ENCODE measurements around the gene XKR3.
"Not testable (repeated sequence)": the region's sequence is repeated elsewhere in the genome, so short reads cannot be mapped to it uniquely, and the experiment has no call there.

Gene XKR3

GRCh38 chr22:16824716-16825687 lies at the start of gene XKR3:
Gene XKR3 (minus strand): TSS chr22:16825411. CDS start chr22:16808073, 17,338 bp downstream.
- intact Hi-C loops (cut with DNase I), result no loop called here
- DNase-seq, result peak in 18 of 42 donors; percentile 4 to 61 (median 28)

DNA sequence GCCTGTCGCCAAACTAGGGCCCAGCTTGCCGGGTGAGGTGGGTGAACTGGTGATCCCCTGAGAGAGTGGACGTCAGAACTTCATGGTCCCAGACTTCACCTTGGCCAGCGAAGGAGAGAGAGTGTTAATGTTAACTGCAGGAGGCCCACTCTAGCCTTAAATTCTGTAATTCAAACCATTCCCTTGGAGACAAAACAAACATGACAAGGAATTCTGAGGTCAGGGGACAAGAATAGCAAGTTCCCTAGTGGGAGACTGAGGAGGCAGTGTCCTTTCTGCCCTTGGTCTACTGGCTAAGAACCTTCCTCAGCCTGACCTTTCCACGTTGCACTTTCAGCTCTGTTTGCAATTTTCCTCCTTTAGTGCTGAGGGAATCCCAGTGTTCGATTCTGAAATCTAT lies 44.4 kb upstream of the XKR3 start:
- intact Hi-C loops (cut with DNase I); DNase-seq: not testable (repeated sequence)

DNA sequence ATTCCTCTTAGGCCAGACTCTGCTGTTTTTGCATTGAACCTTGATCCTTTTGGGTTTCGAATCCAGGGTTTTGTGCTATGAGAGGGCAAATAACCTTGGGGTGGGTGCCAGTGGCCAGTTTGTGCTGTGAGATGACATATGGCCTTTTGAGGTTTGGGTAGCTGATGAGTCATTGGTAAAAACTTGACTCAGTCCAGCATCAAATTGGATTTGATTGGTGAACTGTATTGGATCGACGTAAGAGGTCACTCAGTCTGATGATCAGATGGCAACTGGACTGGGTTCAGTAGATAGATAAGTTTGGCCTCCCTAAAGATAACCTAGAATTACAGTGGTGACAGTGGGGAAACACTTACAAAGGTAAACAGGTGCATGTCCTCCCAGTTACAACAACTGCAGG lies 41.0 kb upstream of the XKR3 start:
- intact Hi-C loops (cut with DNase I), result no loop called here
- DNase-seq, result no peak

DNA sequence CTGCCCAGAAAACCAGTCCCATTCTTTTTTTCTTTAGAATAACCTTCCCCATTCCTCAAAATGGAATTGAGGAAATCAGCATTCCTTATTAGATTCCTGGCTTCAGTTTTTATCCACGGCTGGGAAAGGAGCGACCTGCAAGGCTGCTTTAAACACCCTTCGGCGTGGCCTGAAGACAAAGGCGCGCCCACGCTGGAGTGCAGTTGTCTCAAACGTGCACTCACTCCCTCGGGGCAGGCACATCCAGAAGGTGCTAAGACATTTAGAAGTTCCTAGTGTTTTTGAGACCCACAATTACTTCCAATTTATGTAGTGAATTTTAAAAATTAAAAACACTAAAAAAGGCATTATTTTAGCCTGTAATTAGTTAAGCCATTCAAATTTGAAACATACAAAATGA lies 31.6 kb upstream of the XKR3 start:
- intact Hi-C loops (cut with DNase I), result not testable (repeated sequence)

GRCh38 chr22:16854631-16855030 lies 29.4 kb upstream of the XKR3 start:
- intact Hi-C loops (cut with DNase I), result no loop called here
- no peak for DNase-seq

More for the DNA sequence above, 31.6 kb upstream of the XKR3 start:
- DNase-seq, result not testable (repeated sequence)

DNA sequence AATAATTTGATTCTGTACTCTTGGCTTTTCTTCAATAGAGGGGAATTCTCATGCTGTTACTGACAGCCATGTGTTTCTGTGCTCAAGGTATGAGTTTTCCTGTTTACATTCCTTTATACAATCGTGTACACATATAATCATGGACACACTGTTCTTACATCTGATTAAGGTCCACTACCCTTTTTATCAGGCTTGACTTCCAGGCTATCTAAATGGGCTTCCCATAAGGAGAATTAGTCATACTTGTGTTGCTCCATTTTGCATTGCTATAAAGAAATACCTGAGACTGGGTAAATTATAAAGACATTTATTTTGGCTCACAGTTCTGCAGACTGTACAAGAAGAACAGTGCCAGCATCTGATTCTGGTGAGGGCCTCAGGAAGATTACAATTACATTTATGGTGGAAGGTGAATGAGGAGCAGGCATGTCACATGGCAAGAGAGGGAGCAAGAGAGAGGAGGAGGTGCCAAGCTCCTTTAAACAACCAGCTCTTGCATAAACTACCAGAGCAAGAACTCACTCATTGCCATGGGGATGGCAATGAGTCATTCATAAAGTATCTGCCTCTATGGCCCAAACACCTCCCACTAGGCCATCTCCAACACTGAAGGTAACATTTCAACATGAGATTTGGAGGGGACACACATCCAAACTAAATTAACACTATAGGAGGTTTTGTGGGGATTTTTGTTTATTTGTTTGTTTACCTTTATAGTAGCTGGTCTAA lies 26.2 kb upstream of the XKR3 start:
- DNase-seq; intact Hi-C loops (cut with DNase I): not testable (repeated sequence)

DNA sequence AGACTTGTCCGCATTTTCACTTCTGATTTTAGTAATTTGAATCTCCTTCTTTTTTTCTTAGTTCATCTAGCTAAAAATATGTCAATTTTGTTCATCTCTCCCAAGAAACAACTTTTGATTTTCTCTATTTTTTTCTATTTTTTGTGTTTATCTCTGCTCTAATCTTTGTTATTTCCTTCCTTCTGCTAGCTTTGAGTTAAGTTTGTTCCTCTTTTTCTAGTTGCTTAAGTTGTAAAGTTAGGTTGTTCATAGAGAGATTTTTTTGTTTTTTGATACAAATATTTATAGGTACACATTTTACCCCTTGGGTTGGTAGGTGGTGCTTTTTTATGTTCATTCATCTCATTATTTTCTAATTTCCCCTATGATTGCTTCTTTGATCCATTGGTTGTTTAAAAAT lies 22.1 kb upstream of the XKR3 start:
- no peak for DNase-seq
- intact Hi-C loops (cut with DNase I), result no loop called here

GRCh38 chr22:16845881-16846280 lies 20.7 kb upstream of the XKR3 start:
- intact Hi-C loops (cut with DNase I), result no loop called here
- DNase-seq, result no peak

DNA sequence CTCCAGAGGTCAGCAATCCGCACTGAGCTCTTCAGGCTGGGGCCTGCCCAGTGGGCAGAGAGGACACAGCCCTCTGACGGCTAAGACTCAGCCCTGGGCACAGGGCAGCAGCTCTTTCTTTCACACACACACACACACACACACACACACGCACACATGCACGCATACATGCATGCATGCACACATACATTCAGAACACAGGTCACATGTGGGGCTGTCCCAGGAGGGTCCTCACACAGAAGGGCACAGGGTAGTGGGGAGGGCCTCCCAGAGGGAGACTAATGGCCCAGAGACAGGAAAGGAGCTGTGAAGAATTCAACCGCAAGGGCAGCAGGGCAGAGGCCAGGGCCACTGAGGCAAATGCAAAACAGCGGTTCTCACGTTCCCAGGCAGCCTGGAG lies 20.3 kb upstream of the XKR3 start:
- no peak for DNase-seq
- intact Hi-C loops (cut with DNase I), result no loop called here

DNA sequence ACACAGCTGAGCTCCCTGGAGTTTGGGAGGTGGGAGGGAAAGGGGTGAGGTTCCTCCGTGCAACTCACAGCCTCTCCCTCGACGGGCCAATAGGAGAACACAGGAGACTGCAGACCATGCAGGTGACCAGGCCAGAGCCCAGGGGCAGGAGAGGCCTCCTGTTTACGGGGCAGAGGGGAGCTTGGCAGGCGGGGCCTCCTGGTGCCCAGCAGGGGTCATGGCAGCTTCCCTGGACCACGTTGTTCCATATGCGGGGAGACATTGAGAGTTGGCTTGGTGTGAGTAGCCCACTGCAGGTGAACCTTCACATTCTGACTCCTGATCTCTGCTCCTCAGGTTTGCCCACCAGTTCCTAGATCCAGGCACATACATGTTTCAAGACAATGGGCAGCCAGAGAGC lies 19.3 kb upstream of the XKR3 start:
- DNase-seq, result no peak
- intact Hi-C loops (cut with DNase I), result no loop called here

DNA sequence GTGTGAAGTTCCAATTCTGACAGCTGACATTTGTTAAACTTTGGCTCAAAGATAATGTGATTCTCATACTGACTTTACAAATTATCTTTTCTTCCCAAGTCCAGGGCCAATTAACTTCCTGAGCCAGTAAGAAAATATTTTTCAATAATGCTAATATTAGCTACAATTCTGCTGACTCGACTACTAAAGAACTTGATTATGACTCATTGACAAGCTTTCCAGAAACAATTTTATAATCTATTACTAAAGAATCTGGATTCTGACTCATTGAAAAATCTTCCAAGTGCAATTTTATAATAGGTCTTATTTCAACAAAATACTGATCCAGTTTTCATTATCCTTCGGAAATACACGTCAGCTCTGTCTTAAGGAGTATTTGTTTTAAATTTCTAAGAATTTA lies 12.9 kb upstream of the XKR3 start:
- intact Hi-C loops (cut with DNase I), result no loop called here

DNA sequence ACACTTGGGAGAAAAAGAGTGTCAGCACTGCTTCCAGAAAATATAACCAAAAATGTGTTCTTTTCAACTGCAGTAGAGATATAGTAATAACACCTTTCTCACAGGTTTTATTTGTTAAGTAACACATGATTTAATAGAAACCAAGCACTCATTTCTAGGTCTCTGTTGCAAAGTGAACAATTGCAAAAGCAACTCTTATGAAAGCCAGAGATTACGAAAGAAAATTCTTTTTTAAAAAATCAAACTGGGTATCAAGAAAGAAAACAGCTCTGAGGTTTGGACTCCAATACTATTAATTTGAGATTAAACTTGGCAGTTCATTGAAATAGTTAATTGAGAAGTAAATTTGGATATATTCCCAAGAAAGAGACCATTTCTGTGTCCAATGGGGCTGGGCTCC lies 9.8 kb upstream of the XKR3 start:
- DNase-seq, result no peak

More for the DNA sequence above, 12.9 kb upstream of the XKR3 start:
- DNase-seq, result no peak

GRCh38 chr22:16831257-16831656 lies 6.0 kb upstream of the XKR3 start:
- intact Hi-C loops (cut with DNase I), result no loop called here
- DNase-seq, result no peak

More for the DNA sequence above, 9.8 kb upstream of the XKR3 start:
- intact Hi-C loops (cut with DNase I), result no loop called here

- intact Hi-C loops (cut with DNase I), result no loop called here
- no peak for DNase-seq
Observed at GRCh38 chr22:16829985-16830384, 4.8 kb upstream of the XKR3 start.

GRCh38 chr22:16828876-16829275 lies 3.7 kb upstream of the XKR3 start:
- DNase-seq, result no peak
- intact Hi-C loops (cut with DNase I), result no loop called here

DNA sequence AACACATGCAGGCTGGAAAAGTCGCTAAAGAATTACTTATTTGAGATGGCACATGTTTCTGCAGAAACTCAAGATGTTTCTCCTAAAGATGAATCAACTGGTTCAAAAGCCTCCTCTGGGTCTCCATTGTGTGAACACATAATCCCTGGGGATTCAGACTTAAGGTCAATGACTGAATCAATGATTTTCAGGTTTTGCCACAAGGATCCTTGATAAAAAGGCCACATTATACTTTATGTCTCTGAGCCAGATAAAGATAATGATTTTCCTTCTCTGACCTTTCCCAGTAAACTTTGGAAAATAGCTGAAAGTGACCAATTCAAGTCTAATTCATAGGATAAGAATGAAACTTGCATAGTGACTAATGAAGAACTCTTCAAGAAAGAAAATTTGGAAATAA lies 2.3 kb upstream of the XKR3 start:
- intact Hi-C loops (cut with DNase I), result no loop called here
- DNase-seq, result no peak

DNA sequence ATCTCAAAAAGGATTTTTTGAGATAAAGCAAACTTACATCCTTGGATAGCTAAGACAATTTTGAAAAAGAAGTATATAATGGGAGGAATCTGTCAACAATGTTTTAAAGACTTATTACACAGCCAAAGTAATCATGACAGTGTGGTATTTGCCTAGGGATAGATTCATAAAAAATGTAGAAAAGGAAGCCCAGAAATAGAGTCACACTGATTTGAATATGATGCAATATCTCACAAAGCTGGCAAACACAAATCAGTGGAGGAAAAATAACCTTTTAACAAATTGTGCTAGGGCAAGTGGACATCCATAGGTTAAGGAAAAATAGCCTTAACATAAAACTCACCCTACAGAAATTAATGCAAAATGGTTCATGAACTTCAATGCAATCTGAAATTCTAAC lies 6.0 kb downstream of the XKR3 start:
- DNase-seq, result no peak
- intact Hi-C loops (cut with DNase I), result no loop called here

DNA sequence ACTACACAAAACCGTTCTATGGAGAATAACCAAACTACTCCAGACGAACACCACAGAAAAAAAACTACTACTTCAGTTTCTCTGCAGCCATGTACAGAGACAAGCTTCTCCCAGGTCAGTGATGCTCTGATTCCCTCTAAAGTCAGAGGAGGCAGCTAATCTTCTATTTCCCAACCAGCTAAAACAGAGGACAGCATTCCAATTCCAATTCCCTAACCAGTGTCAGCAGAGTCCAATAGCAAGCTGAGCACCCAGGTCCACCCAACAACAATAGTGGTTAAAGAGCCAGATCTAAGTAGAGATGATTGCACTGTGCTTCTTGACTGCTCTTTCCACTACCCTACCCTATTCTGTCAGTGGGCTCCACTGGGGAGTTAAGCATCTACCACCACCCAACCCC lies 6.7 kb downstream of the XKR3 start:
- no peak for DNase-seq
- intact Hi-C loops (cut with DNase I), result no loop called here

- intact Hi-C loops (cut with DNase I), result no loop called here
- DNase-seq, result no peak
Observed at GRCh38 chr22:16815073-16815472, 10.1 kb downstream of the XKR3 start.

- intact Hi-C loops (cut with DNase I), result no loop called here
- no peak for DNase-seq
Observed at GRCh38 chr22:16810188-16810802, 14.9 kb downstream of the XKR3 start.

Measured in head of caudate nucleus (tissue), 42 donors.